NCI-H1417 treated with DMSO at 0.1 percent for 48 hours (cell line): Measurements from ENCODE around the gene NRF1.
"Not testable (repeated sequence)": the region's sequence is repeated elsewhere in the genome, so short reads cannot be mapped to it uniquely, and the experiment has no call there.

Experiments
- DNase-seq: peaks from one replicate; lab custom pipeline; 2025; lab: John Stamatoyannopoulos, UW

NRF1 gene

GRCh38 chr7:129649128-129649690 lies 37.7 kb downstream of the NRF1 start:
- no peak for DNase-seq

GRCh38 chr7:129650056-129650758 lies 38.7 kb downstream of the NRF1 start:
- no peak for DNase-seq

GRCh38 chr7:129652914-129653313 lies 41.4 kb downstream of the NRF1 start:
- DNase-seq: no peak

GRCh38 chr7:129655811-129656210 lies 44.3 kb downstream of the NRF1 start:
- DNase-seq: no peak

GRCh38 chr7:129657363-129657762 lies 45.8 kb downstream of the NRF1 start:
- no peak for DNase-seq

GRCh38 chr7:129659907-129660306 lies 48.4 kb downstream of the NRF1 start:
- DNase-seq: not testable (repeated sequence)

GRCh38 chr7:129661645-129662182 lies 50.2 kb downstream of the NRF1 start:
- DNase-seq: no peak

GRCh38 chr7:129663240-129663639 lies 51.7 kb downstream of the NRF1 start:
- not testable (repeated sequence) for DNase-seq

- peak; percentile 45 for DNase-seq
Observed at GRCh38 chr7:129664029-129665012, 52.8 kb downstream of the NRF1 start.

GRCh38 chr7:129665013-129665401 lies 53.5 kb downstream of the NRF1 start:
- no peak for DNase-seq

- DNase-seq: no peak
Observed at GRCh38 chr7:129667116-129667515, 55.6 kb downstream of the NRF1 start.

GRCh38 chr7:129667551-129667950 lies 56.0 kb downstream of the NRF1 start:
- DNase-seq: no peak

GRCh38 chr7:129669901-129670300 lies 58.4 kb downstream of the NRF1 start:
- DNase-seq: no peak

- DNase-seq: no peak
Observed at GRCh38 chr7:129670656-129671055, 59.1 kb downstream of the NRF1 start.

GRCh38 chr7:129671266-129671665 lies 59.7 kb downstream of the NRF1 start:
- no peak for DNase-seq

- DNase-seq: not testable (repeated sequence)
Observed at GRCh38 chr7:129674475-129674874, 63.0 kb downstream of the NRF1 start.

- no peak for DNase-seq
Observed at GRCh38 chr7:129675521-129675920, 64.0 kb downstream of the NRF1 start.

GRCh38 chr7:129676017-129676897 lies 64.7 kb downstream of the NRF1 start:
- no peak for DNase-seq

- DNase-seq: no peak
Observed at GRCh38 chr7:129677796-129678195, 66.3 kb downstream of the NRF1 start.

- no peak for DNase-seq
Observed at GRCh38 chr7:129678606-129679005, 67.1 kb downstream of the NRF1 start.

GRCh38 chr7:129680400-129680799 lies 68.9 kb downstream of the NRF1 start:
- DNase-seq: no peak
